GM19467 (cell line): ENCODE data around the gene MAB21L1.

Experiments used
- ATAC-seq: cut with Tn5 transposase; IDR thresholded peaks from one replicate; pipeline ENCODE4 v1.9.1; 2021; ENCODE audit warnings: mild to moderate bottlenecking, moderate library complexity; ENCODE audit not compliant: unreplicated experiment

The MAB21L1 gene

DNA sequence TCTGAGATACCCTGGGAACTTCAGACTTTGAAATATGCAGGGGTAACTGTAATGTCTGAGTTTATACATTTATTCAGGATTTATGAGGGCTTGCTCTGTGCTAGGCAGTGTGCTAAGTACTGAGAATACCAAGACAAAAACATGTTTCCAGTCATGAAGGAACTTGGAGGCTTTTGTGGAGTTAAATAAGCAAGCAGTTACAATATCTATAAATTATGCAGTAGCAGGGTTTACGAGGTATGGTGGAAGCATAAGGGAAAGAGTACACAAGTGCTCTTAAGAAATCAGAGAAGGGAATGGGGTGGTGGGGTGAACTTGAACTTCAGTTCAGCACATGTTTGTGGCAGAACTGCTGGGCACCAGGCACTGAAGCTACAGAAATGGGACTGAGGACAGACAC lies 28.0 kb downstream of the MAB21L1 start:
- no peak for ATAC-seq
